IPS-15b (cell line): Measurements from ENCODE around the gene PPP6C.

Source experiments
- H3K27me3 ChIP-seq: one replicate; pipeline ENCODE4 v1.6.1; 2013; ENCODE audit warnings: low read length; ENCODE audit not compliant: control insufficient read depth, insufficient read depth
- H3K36me3 ChIP-seq: one replicate; pipeline ENCODE4 v1.6.1; 2013; ENCODE audit warnings: low read length; ENCODE audit not compliant: control insufficient read depth, insufficient read depth
- H3K4me1 ChIP-seq: one replicate; pipeline ENCODE4 v1.6.1; 2013; ENCODE audit warnings: mild to moderate bottlenecking, low read length; ENCODE audit not compliant: control insufficient read depth, insufficient read depth
- H3K4me3 ChIP-seq: one replicate; pipeline ENCODE4 v1.5.1; 2013; ENCODE audit warnings: low read depth, low read length
- H3K9ac ChIP-seq: one replicate; pipeline ENCODE4 v1.6.1; 2013; ENCODE audit warnings: low read depth, mild to moderate bottlenecking, low read length
- H3K9me3 ChIP-seq: one replicate; pipeline ENCODE4 v1.6.1; 2013; ENCODE audit warnings: mild to moderate bottlenecking, low read length; ENCODE audit not compliant: control insufficient read depth, insufficient read depth

The PPP6C gene

DNA sequence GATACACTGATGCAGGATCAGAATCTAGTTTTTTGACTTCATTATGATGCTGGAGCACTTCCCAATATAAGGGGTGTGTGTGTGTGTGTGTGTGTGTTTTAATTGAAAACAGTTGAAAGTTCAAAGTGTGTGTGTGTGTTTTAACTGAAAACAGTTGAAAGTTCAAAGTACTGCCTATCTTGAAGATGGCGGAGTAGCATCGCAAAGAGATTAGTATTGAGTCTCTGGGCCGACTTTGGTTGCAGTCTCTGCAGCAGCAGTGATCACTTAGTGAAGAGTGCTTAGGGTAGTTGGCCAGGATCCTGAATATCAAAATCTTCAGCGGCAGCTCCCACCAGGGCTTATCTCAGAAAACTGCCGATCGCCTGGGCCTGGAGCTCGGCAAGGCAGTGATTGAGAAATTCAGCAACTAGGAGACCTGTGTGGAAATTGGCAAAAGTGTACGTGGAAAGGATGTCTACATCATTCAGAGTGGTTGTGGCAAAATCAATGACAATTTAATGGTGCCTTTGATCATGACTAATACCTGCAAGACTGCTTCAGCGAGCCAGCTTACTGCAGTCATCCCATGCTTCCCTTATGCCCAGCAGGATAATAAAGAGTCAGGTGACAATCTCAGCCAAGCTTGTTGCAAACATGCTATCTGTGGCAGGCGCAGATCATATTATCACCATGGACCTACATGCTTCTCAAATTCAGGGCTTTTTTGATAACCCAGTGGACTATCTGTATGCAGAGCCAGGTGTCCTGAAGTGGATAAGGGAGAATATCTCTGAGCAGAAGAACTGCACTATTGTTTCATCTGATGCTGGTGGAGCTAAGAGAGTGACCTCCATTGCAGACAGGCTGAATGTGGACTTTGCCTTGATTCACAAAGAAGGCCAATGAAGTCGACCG is 39.0 kb downstream of the PPP6C start:
- Histone ChIP-seq H3K9me3 (no peaks in the 10 kb centered on the region), H3K36me3 (no peaks in the 10 kb centered on the region), H3K4me1 (no peaks in the 10 kb centered on the region), H3K27me3 (no peaks in the 10 kb centered on the region), H3K9ac (no peak overlapping the region), H3K4me3 (no peak overlapping the region)

DNA sequence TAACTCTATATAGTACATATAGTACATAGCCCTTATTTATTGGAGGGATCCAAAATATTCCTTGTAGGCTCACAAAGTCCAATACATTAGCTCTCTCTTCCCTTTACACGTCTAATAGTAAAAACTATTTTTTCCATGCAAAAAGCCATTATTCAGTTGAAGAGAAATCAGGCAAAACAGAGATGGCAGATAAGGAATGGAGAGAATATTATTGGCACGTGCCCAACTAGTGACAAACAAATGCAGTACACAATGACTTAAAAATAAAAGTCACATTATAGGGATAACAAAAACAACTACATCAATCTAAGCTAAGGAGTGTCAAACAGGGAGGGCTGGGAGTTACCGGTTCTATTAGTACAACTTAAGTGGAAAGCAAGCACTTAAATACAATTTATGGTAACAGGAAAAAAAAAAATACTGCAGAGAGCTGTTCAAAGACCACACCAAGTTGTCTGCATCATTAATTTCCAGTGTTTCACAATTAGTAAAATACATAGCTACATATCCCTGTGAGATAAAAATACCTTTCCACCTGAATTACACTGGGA is 42.1 kb downstream of the PPP6C start:
- H3K4me3 ChIP-seq, result no peak overlapping the region
- peaks cover 5% of the 10 kb centered on the region for H3K4me1 ChIP-seq
- H3K36me3 ChIP-seq, result no peaks in the 10 kb centered on the region
- H3K9ac ChIP-seq, result no peak overlapping the region
- no peaks in the 10 kb centered on the region for H3K9me3 ChIP-seq
- no peaks in the 10 kb centered on the region for H3K27me3 ChIP-seq

DNA sequence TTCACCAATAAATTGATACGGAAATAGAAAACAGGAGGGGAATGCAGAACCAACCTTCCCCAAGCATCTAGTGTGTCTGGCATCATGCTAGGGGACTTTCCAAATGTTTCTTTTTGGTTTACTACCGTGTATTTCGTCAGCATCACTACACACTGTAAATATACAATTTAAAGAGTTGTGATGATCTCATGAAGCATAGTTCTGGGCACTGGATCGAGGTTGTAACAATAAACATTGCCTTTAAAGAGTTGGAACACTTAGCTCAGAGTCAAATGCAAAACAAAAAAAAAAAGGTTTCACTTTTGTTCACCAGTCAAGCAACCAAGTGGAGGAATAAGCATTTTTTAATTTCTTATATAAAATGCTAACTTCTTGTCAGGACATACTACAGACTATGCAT is 43.4 kb downstream of the PPP6C start:
- no peaks in the 10 kb centered on the region for H3K36me3 ChIP-seq
- no peaks in the 10 kb centered on the region for H3K27me3 ChIP-seq
- H3K4me3 ChIP-seq, result no peak overlapping the region
- no peak overlapping the region for H3K9ac ChIP-seq
- no peaks in the 10 kb centered on the region for H3K9me3 ChIP-seq
- peaks cover 7% of the 10 kb centered on the region for H3K4me1 ChIP-seq

DNA sequence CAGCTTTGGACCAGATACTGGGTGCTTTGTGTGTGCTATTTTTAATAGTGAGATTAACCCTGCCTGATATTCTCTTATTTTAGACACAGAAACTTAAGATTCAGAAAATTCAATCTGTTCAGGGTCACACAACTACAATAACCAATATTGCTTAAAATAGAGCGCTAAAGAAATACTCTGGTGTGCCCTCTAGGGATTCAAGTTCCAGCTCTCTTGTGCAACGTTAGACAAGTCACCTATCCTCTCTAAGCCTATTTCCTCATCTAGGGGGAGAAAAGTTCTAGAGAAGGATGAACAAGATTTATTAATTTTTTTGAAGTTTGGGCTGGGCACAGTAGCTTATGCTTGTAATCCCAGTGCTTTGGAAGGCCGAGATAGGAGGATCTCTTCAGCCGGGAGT is 44.2 kb downstream of the PPP6C start:
- H3K9me3 ChIP-seq, result no peaks in the 10 kb centered on the region

DNA sequence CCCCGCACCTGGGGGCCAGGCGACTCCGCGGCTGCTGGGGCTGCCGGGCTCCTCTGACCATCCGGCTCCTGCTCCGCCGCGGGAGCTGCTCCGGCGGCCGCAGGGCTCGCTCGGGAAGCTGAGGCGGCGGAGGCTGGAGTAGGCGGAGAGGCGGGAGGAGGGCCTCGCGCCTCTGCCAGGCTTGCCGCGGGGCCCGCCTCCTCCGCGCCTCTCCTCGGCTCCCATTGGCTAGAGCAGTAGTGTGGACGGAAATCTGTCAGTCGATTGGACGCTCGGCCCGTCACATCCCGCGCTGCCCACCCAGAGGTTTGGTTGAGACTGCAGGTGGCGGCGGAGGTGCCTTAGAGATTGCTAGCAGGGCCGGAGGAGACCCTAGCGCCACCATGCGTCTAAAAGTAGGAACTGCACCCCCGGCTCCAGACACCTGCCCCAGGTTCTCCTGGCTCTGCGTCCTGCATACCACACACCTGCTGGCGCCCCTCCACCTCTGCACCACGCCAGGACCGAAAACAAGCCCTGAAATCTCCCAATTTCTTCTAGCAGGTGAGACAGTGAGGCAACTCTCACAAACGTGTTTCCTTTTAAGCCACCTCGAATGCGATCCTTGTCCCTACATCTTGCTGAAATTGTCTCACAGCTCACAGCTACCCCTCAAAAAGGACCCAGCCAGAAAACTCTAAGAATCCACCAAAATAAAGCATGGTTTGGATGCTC is 46.1 kb downstream of the PPP6C start, which contains the start of gene SCAI:
TSS of gene SCAI (minus strand) at position 152 of the 714 bp plus-strand sequence. CDS start at position 61, 91 bp downstream.
- peaks cover 7% of the 10 kb centered on the region for H3K4me1 ChIP-seq
- peak within 1 kb of the TSS; percentile 95 for H3K4me3 ChIP-seq
- H3K9me3 ChIP-seq, result no peaks in the 10 kb centered on the region

More for the DNA sequence above, 44.2 kb downstream of the PPP6C start:
- Histone ChIP-seq H3K4me1 (peaks cover 7% of the 10 kb centered on the region), H3K9ac (no peak overlapping the region), H3K36me3 (no peaks in the 10 kb centered on the region), H3K4me3 (no peak overlapping the region), H3K27me3 (no peaks in the 10 kb centered on the region)

DNA sequence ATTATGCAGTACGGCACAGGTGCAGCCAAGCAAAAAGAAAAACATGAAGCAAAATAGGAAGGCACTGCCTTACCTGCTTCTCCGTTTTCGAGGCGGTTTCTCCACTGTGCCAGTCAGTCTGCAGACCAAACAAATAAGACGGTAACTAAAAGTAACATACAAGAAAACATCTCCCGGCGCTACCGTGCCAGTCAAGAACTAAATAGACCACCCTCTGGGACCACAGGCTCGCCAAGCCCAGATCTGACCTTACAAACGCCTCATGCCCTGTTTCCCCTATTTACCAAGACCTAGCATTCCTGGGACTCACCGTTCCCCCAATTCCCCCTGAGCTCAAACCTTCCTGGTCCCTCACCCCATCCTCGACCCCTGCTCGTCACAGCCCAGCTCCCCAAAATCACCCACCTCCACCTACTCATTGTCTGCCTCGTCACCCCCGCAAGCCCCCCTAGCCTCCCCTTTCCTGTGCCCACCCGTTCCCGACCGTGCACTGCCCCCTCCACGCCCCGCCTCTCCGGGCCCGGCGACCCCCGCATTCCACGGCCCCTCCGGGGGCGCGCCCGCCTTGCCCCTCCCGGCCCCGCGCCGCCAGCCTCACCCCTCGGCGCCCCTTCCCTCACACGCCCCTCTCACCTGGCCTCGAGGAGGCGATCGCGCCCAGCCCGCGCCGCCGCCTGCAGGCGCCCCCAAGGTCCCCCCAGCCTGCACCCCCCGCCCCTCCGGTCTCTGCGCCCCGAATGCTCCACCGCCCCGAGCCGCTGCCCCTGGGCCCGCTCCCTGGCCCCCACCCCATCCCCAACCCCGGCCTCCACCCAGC is 46.8 kb downstream of the PPP6C start:
- Histone ChIP-seq H3K4me3 (peak overlapping the region; percentile 95), H3K27me3 (no peaks in the 10 kb centered on the region), H3K9ac (peak overlapping the region; percentile 79), H3K9me3 (no peaks in the 10 kb centered on the region), H3K36me3 (no peaks in the 10 kb centered on the region), H3K4me1 (peaks cover 7% of the 10 kb centered on the region)

More for the DNA sequence above, 46.1 kb downstream of the PPP6C start, which contains the start of gene SCAI:
- H3K36me3 ChIP-seq, result no peaks in the 10 kb centered on the region
- peak within 1 kb of the TSS; percentile 79 for H3K9ac ChIP-seq
- no peaks in the 10 kb centered on the region for H3K27me3 ChIP-seq

DNA sequence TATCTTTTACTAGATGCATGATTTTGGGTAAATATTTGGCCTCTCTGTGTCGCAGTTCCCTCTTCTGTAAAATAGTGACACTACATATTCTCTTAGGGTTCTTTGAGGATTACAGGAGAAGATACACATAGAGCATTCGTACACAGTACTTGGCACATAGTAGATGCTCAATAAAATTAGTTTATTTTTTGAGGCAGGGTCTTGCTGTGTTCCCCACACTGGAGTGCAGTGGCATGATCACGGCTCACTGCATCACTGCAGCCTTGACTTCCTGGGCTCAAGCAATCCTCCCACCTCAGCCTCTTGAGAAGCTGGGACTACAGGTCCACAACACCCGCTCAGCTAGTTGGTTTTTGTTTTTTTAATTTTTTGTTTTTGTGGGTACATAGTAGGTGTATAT is 47.9 kb downstream of the PPP6C start:
- no peaks in the 10 kb centered on the region for H3K27me3 ChIP-seq
- H3K9ac ChIP-seq, result no peak overlapping the region
- no peaks in the 10 kb centered on the region for H3K9me3 ChIP-seq
- H3K4me3 ChIP-seq, result no peak overlapping the region
- peaks cover 7% of the 10 kb centered on the region for H3K4me1 ChIP-seq
- H3K36me3 ChIP-seq, result no peaks in the 10 kb centered on the region

DNA sequence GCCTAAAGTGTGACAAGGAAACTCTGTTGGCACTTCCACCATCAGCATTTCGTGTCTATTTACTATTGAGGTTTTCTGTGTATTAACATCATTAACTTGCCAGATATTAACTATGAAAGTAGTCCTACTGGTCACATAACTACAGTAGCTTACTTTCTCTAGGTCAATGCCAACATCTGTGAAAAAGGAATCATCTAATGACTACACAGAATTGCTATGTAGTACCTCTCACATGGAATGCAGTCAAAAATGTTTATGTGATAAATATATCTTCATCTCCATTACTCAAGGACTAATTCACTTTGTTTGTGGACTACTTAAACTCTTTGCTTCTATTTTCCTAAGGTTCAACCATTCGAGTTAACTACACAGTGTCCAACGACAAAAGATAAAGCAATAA is 48.4 kb downstream of the PPP6C start:
- H3K4me3 ChIP-seq, result no peak overlapping the region

DNA sequence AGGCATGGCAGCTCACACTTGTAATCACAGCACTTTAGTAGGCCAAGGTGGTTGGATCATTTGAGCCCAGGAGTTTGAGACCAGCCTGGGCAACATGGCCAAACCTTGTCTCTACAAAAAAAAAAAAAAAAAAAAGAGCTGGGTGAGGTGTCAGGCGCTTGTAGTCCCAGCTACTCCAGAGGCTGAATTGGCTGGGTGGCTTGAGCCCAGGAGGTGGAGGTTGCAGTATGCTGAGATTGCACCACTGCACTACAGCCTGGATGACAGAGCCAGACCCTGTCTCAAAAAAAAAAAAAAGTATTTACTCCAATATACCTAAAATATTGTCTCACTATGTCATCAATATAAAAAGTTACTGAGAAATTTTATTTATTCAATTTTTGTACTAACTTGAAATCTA is 49.0 kb downstream of the PPP6C start:
- Histone ChIP-seq H3K9ac (no peak overlapping the region), H3K27me3 (no peaks in the 10 kb centered on the region), H3K9me3 (no peaks in the 10 kb centered on the region), H3K4me3 (no peak overlapping the region), H3K4me1 (peaks cover 7% of the 10 kb centered on the region), H3K36me3 (no peaks in the 10 kb centered on the region)

More for the DNA sequence above, 48.4 kb downstream of the PPP6C start:
- Histone ChIP-seq H3K36me3 (no peaks in the 10 kb centered on the region), H3K27me3 (no peaks in the 10 kb centered on the region), H3K9ac (no peak overlapping the region), H3K4me1 (peaks cover 7% of the 10 kb centered on the region), H3K9me3 (no peaks in the 10 kb centered on the region)

DNA sequence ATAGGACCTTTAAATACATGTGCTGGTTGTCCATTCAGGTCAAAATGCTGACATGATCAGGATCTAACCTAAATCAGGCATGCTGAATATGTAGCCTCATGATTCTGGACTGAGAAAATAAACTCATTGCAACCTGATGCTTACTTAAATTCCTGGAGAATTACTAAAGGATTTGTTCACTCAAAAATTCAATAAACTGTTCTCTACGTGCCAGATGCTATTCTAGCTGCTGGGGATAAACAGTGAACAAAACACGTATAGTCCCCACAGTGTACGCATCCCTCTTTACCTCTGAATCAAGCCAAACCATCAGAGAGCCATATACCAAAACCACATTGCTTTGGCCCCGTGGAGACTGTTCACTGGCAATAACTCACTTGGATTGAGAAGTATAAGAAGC is 52.4 kb downstream of the PPP6C start:
- Histone ChIP-seq H3K27me3 (no peaks in the 10 kb centered on the region), H3K36me3 (no peaks in the 10 kb centered on the region), H3K4me3 (no peak overlapping the region), H3K4me1 (no peaks in the 10 kb centered on the region), H3K9me3 (no peaks in the 10 kb centered on the region), H3K9ac (no peak overlapping the region)

DNA sequence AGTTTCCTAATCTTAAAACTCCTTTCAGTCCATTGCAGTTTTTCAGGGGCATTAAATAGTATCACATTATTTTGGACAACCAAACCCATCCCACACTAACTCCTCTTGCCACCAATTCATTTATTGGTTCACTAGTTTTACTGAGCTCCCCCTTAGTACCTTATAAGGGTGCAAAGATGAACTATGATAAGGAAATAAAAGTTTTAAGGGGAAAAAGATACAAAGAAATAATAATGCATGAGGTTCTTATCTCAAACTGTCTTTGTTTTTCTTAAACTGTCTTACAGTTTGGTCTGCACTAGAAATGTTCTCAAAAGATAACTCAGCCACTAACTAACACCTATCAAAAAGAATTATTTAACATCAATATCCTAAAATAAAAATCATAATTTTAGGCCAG is 54.6 kb downstream of the PPP6C start:
- H3K9me3 ChIP-seq, result no peaks in the 10 kb centered on the region
- H3K27me3 ChIP-seq, result no peaks in the 10 kb centered on the region
- H3K4me1 ChIP-seq, result no peaks in the 10 kb centered on the region
- H3K36me3 ChIP-seq, result no peaks in the 10 kb centered on the region
- no peak overlapping the region for H3K4me3 ChIP-seq
- no peak overlapping the region for H3K9ac ChIP-seq
